HUES6 (cell line): ENCODE data around the gene CYTIP.
"Not testable (repeated sequence)": the region's sequence is repeated elsewhere in the genome, so short reads cannot be mapped to it uniquely, and the experiment has no call there.

ENCODE experiments used
- H3K27ac ChIP-seq: 2 replicates; pipeline ENCODE4 v1.7.0; 2013; ENCODE audit warnings: low read depth, mild to moderate bottlenecking, low read length, inconsistent platforms
- H3K27me3 ChIP-seq: 2 replicates; pipeline ENCODE4 v1.6.1; 2013; ENCODE audit warnings: low read length; ENCODE audit not compliant: control insufficient read depth, insufficient read depth
- H3K36me3 ChIP-seq: 2 replicates; pipeline ENCODE4 v1.6.1; 2013; ENCODE audit warnings: low read length; ENCODE audit not compliant: control insufficient read depth, insufficient read depth
- H3K4me1 ChIP-seq: 2 replicates; pipeline ENCODE4 v1.6.1; 2013; ENCODE audit warnings: low read length; ENCODE audit not compliant: control insufficient read depth, insufficient read depth
- H3K4me3 ChIP-seq: 2 replicates; pipeline ENCODE4 v1.5.1; 2013; ENCODE audit warnings: low read depth, low read length
- H3K9ac ChIP-seq: one replicate; pipeline ENCODE4 v1.6.1; 2013; ENCODE audit warnings: mild to moderate bottlenecking, low read length
- H3K9me3 ChIP-seq: 2 replicates; pipeline ENCODE4 v1.6.1; 2013; ENCODE audit warnings: low read depth, low read length; ENCODE audit not compliant: control insufficient read depth, insufficient read depth

The CYTIP gene

GRCh38 chr2:157402801-157403485 lies 40.9 kb downstream of the CYTIP start:
- not testable (repeated sequence) for H3K9ac ChIP-seq, H3K4me1 ChIP-seq, H3K9me3 ChIP-seq, H3K27me3 ChIP-seq, H3K4me3 ChIP-seq, H3K36me3 ChIP-seq, H3K27ac ChIP-seq

GRCh38 chr2:157395811-157396210 lies 48.1 kb downstream of the CYTIP start:
- no peak overlapping the region for H3K9ac ChIP-seq
- H3K4me3 ChIP-seq = no peak overlapping the region
- H3K36me3 ChIP-seq = no peaks in the 10 kb centered on the region
- no peaks in the 10 kb centered on the region for H3K4me1 ChIP-seq
- H3K27me3 ChIP-seq = no peaks in the 10 kb centered on the region
- no peaks in the 10 kb centered on the region for H3K9me3 ChIP-seq
- H3K27ac ChIP-seq = no peak overlapping the region

- H3K4me1 ChIP-seq = no peaks in the 10 kb centered on the region
- no peak overlapping the region for H3K4me3 ChIP-seq
- H3K27ac ChIP-seq = no peak overlapping the region
- H3K9ac ChIP-seq = no peak overlapping the region
- no peaks in the 10 kb centered on the region for H3K9me3 ChIP-seq
- H3K27me3 ChIP-seq = no peaks in the 10 kb centered on the region
- no peaks in the 10 kb centered on the region for H3K36me3 ChIP-seq
Measured at GRCh38 chr2:157394928-157395327, 49.0 kb downstream of the CYTIP start.

- no peaks in the 10 kb centered on the region for H3K4me1 ChIP-seq
- no peak overlapping the region for H3K4me3 ChIP-seq
- H3K9me3 ChIP-seq = peaks cover 4% of the 10 kb centered on the region; the same call in 1 of the 2 replicates
- no peak overlapping the region for H3K9ac ChIP-seq
- no peaks in the 10 kb centered on the region for H3K36me3 ChIP-seq
- H3K27me3 ChIP-seq = no peaks in the 10 kb centered on the region
- no peak overlapping the region for H3K27ac ChIP-seq
Measured at GRCh38 chr2:157393348-157393747, 50.5 kb downstream of the CYTIP start.

- Histone ChIP-seq H3K27ac (no peak overlapping the region), H3K9ac (no peak overlapping the region), H3K9me3 (peaks cover 5% of the 10 kb centered on the region; the same call in 1 of the 2 replicates), H3K4me3 (no peak overlapping the region), H3K36me3 (no peaks in the 10 kb centered on the region), H3K4me1 (no peaks in the 10 kb centered on the region), H3K27me3 (no peaks in the 10 kb centered on the region)
Measured at GRCh38 chr2:157388827-157389226, 55.1 kb downstream of the CYTIP start.

GRCh38 chr2:157386747-157387146 lies 57.1 kb downstream of the CYTIP start:
- no peaks in the 10 kb centered on the region for H3K36me3 ChIP-seq
- no peaks in the 10 kb centered on the region for H3K27me3 ChIP-seq
- no peaks in the 10 kb centered on the region for H3K4me1 ChIP-seq
- H3K27ac ChIP-seq = no peak overlapping the region
- no peak overlapping the region for H3K9ac ChIP-seq
- no peak overlapping the region for H3K4me3 ChIP-seq
- H3K9me3 ChIP-seq = peaks cover 5% of the 10 kb centered on the region; the same call in 1 of the 2 replicates

- H3K4me3 ChIP-seq = no peak overlapping the region
- H3K27me3 ChIP-seq = no peaks in the 10 kb centered on the region
- no peaks in the 10 kb centered on the region for H3K36me3 ChIP-seq
- H3K9ac ChIP-seq = no peak overlapping the region
- no peak overlapping the region for H3K27ac ChIP-seq
- peaks cover 5% of the 10 kb centered on the region; the same call in 1 of the 2 replicates for H3K9me3 ChIP-seq
- H3K4me1 ChIP-seq = no peaks in the 10 kb centered on the region
Measured at GRCh38 chr2:157386247-157386646, 57.6 kb downstream of the CYTIP start.

GRCh38 chr2:157377861-157378260 lies 66.0 kb downstream of the CYTIP start:
- H3K36me3 ChIP-seq = no peaks in the 10 kb centered on the region
- H3K9ac ChIP-seq = no peak overlapping the region
- no peaks in the 10 kb centered on the region for H3K27me3 ChIP-seq
- H3K4me1 ChIP-seq = no peaks in the 10 kb centered on the region
- no peak overlapping the region for H3K27ac ChIP-seq
- H3K4me3 ChIP-seq = no peak overlapping the region
- peaks cover 22% of the 10 kb centered on the region for H3K9me3 ChIP-seq

- Histone ChIP-seq H3K9ac (no peak overlapping the region), H3K27ac (no peak overlapping the region), H3K36me3 (no peaks in the 10 kb centered on the region), H3K4me1 (no peaks in the 10 kb centered on the region), H3K9me3 (peaks cover 22% of the 10 kb centered on the region), H3K4me3 (no peak overlapping the region), H3K27me3 (no peaks in the 10 kb centered on the region)
Measured at GRCh38 chr2:157376041-157376440, 67.8 kb downstream of the CYTIP start.

- no peaks in the 10 kb centered on the region for H3K4me1 ChIP-seq
Measured at GRCh38 chr2:157375384-157375783, 68.5 kb downstream of the CYTIP start.

GRCh38 chr2:157368508-157368907 lies 75.4 kb downstream of the CYTIP start:
- H3K4me1 ChIP-seq, H3K9ac ChIP-seq, H3K27ac ChIP-seq, H3K27me3 ChIP-seq, H3K9me3 ChIP-seq, H3K36me3 ChIP-seq, H3K4me3 ChIP-seq: not testable (repeated sequence)

More at GRCh38 chr2:157375384-157375783, 68.5 kb downstream of the CYTIP start:
- H3K36me3 ChIP-seq = no peaks in the 10 kb centered on the region
- H3K4me3 ChIP-seq = no peak overlapping the region
- no peaks in the 10 kb centered on the region for H3K27me3 ChIP-seq
- H3K9me3 ChIP-seq = peaks cover 22% of the 10 kb centered on the region
- no peak overlapping the region for H3K27ac ChIP-seq
- H3K9ac ChIP-seq = no peak overlapping the region
